IMR-90 (cell line): Measurements from ENCODE around the gene STYXL1. TPM values are rescaled to one million over a fixed set of nuclear protein-coding genes. Genes with fewer than 3 reads are reported as not detected.

Experiments
- ATAC-seq: fragments of 200-7000 bp; cut with Tn5 transposase; 2 replicates; pipeline ENCODE4 v1.9.1; 2020; ENCODE audit warnings: low read depth, mild to moderate bottlenecking, moderate library complexity
- BruUV-seq: library from RNA; stranded (reverse); fragments of 400-500 nt; replicated peaks from 2 replicates; lab custom pipeline; 2021; lab: Mats Ljungman, UMichigan
- CTCF ChIA-PET: fragments of 300-600 bp; formaldehyde crosslinking; extraction: SDS; loops from one replicate; lab custom pipeline; 2021; ENCODE audit warnings: antibody characterized with exemption; lab: Yijun Ruan, JAX
- POLR2A ChIA-PET: fragments of 300-600 bp; sonication (Branson Sonifier 250); formaldehyde crosslinking; loops from one replicate; lab custom pipeline; 2022; ENCODE audit warnings: antibody characterized with exemption; ENCODE audit not compliant: unreplicated experiment; lab: Charles Lee
- DNase-seq: peaks from one replicate; pipeline ENCODE4 v3.0.0; 2013
- H2AFZ ChIP-seq: replicated peaks from 2 replicates; pipeline ENCODE3; 2013; ENCODE audit warnings: low read length, mild to moderate bottlenecking; ENCODE audit not compliant: poor library complexity
- H2AK5ac ChIP-seq: 2 replicates; pipeline ENCODE4 v1.6.1; 2013; ENCODE audit warnings: low read depth, low read length, inconsistent platforms
- H2AK9ac ChIP-seq: replicated peaks from 2 replicates; pipeline ENCODE3; 2013; ENCODE audit warnings: mild to moderate bottlenecking, low read depth, low read length, moderate library complexity; ENCODE audit not compliant: poor library complexity
- H2BK120ac ChIP-seq: 2 replicates; pipeline ENCODE4 v1.6.1; 2013; ENCODE audit warnings: low read depth, low read length, inconsistent platforms
- H2BK15ac ChIP-seq: 3 replicates; pipeline ENCODE4 v1.6.1; 2013; ENCODE audit warnings: low read depth, low read length, inconsistent platforms
- H2BK20ac ChIP-seq: 2 replicates; pipeline ENCODE4 v1.6.1; 2013; ENCODE audit warnings: low read depth, mild to moderate bottlenecking, inconsistent platforms, low read length, moderate library complexity
- H2BK5ac ChIP-seq: 2 replicates; pipeline ENCODE4 v1.6.1; 2013; ENCODE audit warnings: mild to moderate bottlenecking, low read depth, low read length, inconsistent platforms; ENCODE audit not compliant: poor library complexity, severe bottlenecking
- H3K14ac ChIP-seq: replicated peaks from 2 replicates; pipeline ENCODE4 v1.6.1; 2013; ENCODE audit warnings: low read depth, low read length, inconsistent platforms
- H3K18ac ChIP-seq: 2 replicates; pipeline ENCODE4 v1.6.1; 2013; ENCODE audit warnings: low read depth, low read length, control low read depth
- H3K23ac ChIP-seq: 2 replicates; pipeline ENCODE4 v1.6.1; 2013; ENCODE audit warnings: low read depth, low read length, inconsistent platforms
- H3K27ac ChIP-seq: 2 replicates; pipeline ENCODE4 v1.5.1; 2013; ENCODE audit warnings: mild to moderate bottlenecking, control low read depth, low read length; ENCODE audit not compliant: insufficient read depth
- H3K27me3 ChIP-seq: 2 replicates; pipeline ENCODE4 v1.6.1; 2013; ENCODE audit warnings: low read length; ENCODE audit not compliant: control insufficient read depth, insufficient read depth
- H3K36me3 ChIP-seq: 2 replicates; pipeline ENCODE4 v1.6.1; 2013; ENCODE audit warnings: low read length, mixed read lengths; ENCODE audit not compliant: control insufficient read depth, insufficient read depth
- H3K4ac ChIP-seq: 2 replicates; pipeline ENCODE4 v1.6.1; 2013; ENCODE audit warnings: low read depth, low read length, inconsistent platforms
- H3K4me1 ChIP-seq: 2 replicates; pipeline ENCODE4 v1.6.1; 2013; ENCODE audit warnings: low read length, mixed read lengths; ENCODE audit not compliant: control insufficient read depth, insufficient read depth
- H3K4me2 ChIP-seq: 2 replicates; pipeline ENCODE4 v1.6.1; 2013; ENCODE audit warnings: low read depth, mild to moderate bottlenecking, control low read depth, low read length, moderate library complexity
- H3K4me3 ChIP-seq: 2 replicates; pipeline ENCODE4 v1.5.1; 2013; ENCODE audit warnings: low read depth, mild to moderate bottlenecking, control low read depth, low read length, moderate library complexity; ENCODE audit not compliant: insufficient read depth
- H3K56ac ChIP-seq: 2 replicates; pipeline ENCODE4 v1.6.1; 2013; ENCODE audit warnings: low read length, inconsistent platforms; ENCODE audit not compliant: insufficient read depth; ENCODE audit errors: extremely low read depth
- H3K79me1 ChIP-seq, 2 experiments: 2 replicates each; pipeline ENCODE4 v1.6.1; 2013; ENCODE audit warnings: low read length in 2 of 2, inconsistent platforms in 1 of 2, low read depth in 1 of 2
- H3K9ac ChIP-seq: 2 replicates; pipeline ENCODE4 v1.6.1; 2013; ENCODE audit warnings: low read depth, low read length, control low read depth
- H3K9me1 ChIP-seq: 2 replicates; pipeline ENCODE4 v1.6.1; 2013; ENCODE audit warnings: low read length, inconsistent platforms; ENCODE audit not compliant: insufficient read depth
- H3K9me3 ChIP-seq: 2 replicates; pipeline ENCODE4 v1.6.1; 2013; ENCODE audit warnings: low read length; ENCODE audit not compliant: control insufficient read depth, insufficient read depth
- H4K20me1 ChIP-seq: 2 replicates; pipeline ENCODE4 v1.6.1; 2013; ENCODE audit warnings: low read length, inconsistent platforms; ENCODE audit not compliant: insufficient read depth
- H4K5ac ChIP-seq: 2 replicates; pipeline ENCODE4 v1.6.1; 2013; ENCODE audit warnings: mild to moderate bottlenecking, low read depth, low read length, control low read depth
- H4K8ac ChIP-seq, 2 experiments: 2 replicates each; pipeline ENCODE4 v1.6.1; 2013; ENCODE audit warnings: low read depth in 2 of 2, low read length in 2 of 2, control low read depth in 1 of 2, inconsistent platforms in 1 of 2
- H4K91ac ChIP-seq: 2 replicates; pipeline ENCODE4 v1.6.1; 2013; ENCODE audit warnings: low read depth, low read length, inconsistent platforms; ENCODE audit not compliant: insufficient read depth
- POLR2A ChIP-seq: IDR thresholded peaks from 2 replicates; pipeline ENCODE4 v1.6.1; 2012; ENCODE audit warnings: mild to moderate bottlenecking, low read depth, low read length
- WGBS, 2 experiments: methylation state at CpG; one replicate each; pipeline versions ENCODE4 v1.1.5 to v1.1.7; 2013; ENCODE audit warnings: missing lambda C conversion rate in 2 of 2; ENCODE audit not compliant: insufficient read length in 1 of 2; ENCODE audit errors: extremely low coverage in 2 of 2; 5-methylcytosine and 5-hydroxymethylcytosine counted together
- dilution Hi-C: fragments of 300-500 bp; cut with HindIII; formaldehyde crosslinking; loops from one replicate; pipeline ENCODE4 v1.14.3; 2018; ENCODE audit warnings: low sequenced_read_pairs; ENCODE audit not compliant: unreplicated experiment
- in situ Hi-C: fragments of 300-500 bp; cut with MboI; formaldehyde crosslinking; loops from 3 replicates; pipeline ENCODE4 v1.14.3; 2019; ENCODE audit warnings: low sequenced_read_pairs, inconsistent platforms, mixed read lengths
- intact Hi-C: fragments of 100-400 bp; cut with micrococcal nuclease; formaldehyde crosslinking; loops from 2 replicates; pipeline ENCODE4 v1.10.0; 2022
- polyA plus RNA-seq, 3 experiments: library from polyadenylated mRNA; depleted of rRNA; stranded (reverse); fragments of >200 nt; gene quantifications; 2 replicates each; pipeline ENCODE4 v1.2.3, GENCODE V29; 2012; ENCODE audit warnings: low replicate concordance in 1 of 3
- total RNA-seq: library from RNA; depleted of rRNA; stranded (reverse); fragments of >200 nt; gene quantifications from 2 replicates; pipeline ENCODE4 v1.2.3, GENCODE V29; 2012

Gene STYXL1
- total and polyA plus RNA-seq, 2 of the 4 experiments (the other 2 are of a cell fraction), result 66.1 to 73.8 TPM

GRCh38 chr7:76023002-76023401 is 24.8 kb downstream of the STYXL1 start:
- Histone ChIP-seq H4K20me1 (0 out of 2 replicates have a peak, but pooled peaks cover 4% of the 10 kb centered on the region), H2AK9ac (no peak overlapping the region), H3K79me1 (no peaks in the 10 kb centered on the region), H3K4me1 (no peaks in the 10 kb centered on the region), H3K56ac (no peak overlapping the region), H3K4me3 (no peak overlapping the region), H3K23ac (no peak overlapping the region), H4K91ac (no peak overlapping the region), H3K14ac (no peak overlapping the region), H3K18ac (no peak overlapping the region), H3K4me2 (no peak overlapping the region), H2BK120ac (no peak overlapping the region), H3K9ac (no peak overlapping the region), H3K27ac (no peak overlapping the region), H2BK5ac (no peak overlapping the region), H3K9me3 (no peaks in the 10 kb centered on the region), H4K8ac (no peak overlapping the region), H2BK15ac (no peak overlapping the region), H4K5ac (no peak overlapping the region), H2BK20ac (no peak overlapping the region), H2AK5ac (no peak overlapping the region), H3K9me1 (no peaks in the 10 kb centered on the region), H2AFZ (no peak overlapping the region), H3K27me3 (no peaks in the 10 kb centered on the region), H3K36me3 (peaks cover 19% of the 10 kb centered on the region), H3K4ac (no peak overlapping the region)
- CTCF ChIA-PET, result interaction anchor here (0.6 kb wide), 1 partner anchor 461 kb away, joined by 5 read pairs; no protein-coding TSS in a partner anchor
- 14% methylated on average over 2 of the region's 4 CpGs; no CpG with 5 or more reads in 1 of the 2 experiments for WGBS, 2 experiments
- TF ChIP-seq POLR2A, result no peak
- no TSS peak for BruUV-seq
- DNase-seq (no peak), ATAC-seq (no peak)
- POLR2A ChIA-PET, result no interaction called here
- in situ Hi-C loops, result no loop called here
- intact Hi-C loops, result no loop called here
- dilution Hi-C loops, result no loop called here
